Body of pancreas (tissue), 4 donors: Measurements from ENCODE around the gene BLOC1S6. TPM values are rescaled to one million over a fixed set of nuclear protein-coding genes. Genes with fewer than 3 reads are reported as not detected.

Source experiments
- ATAC-seq: fragments of 150-250 bp; one replicate; pipeline ENCODE4 v1.9.1; 2016
- DNase-seq, 4 donors: peaks; one replicate each; pipeline ENCODE4 v3.0.0-alpha.2; 2019
- H3K27ac ChIP-seq, 4 donors: fragments of 200-600 bp; sonication (generic); 1 replicate in 3 of 4; 2 replicates in 1 of 4; pipeline versions ENCODE4 v1.5.1 to v1.6.1; 2016 to 2019; ENCODE audit warnings: mild to moderate bottlenecking in 1 of 4, mixed read lengths in 1 of 4, moderate library complexity in 1 of 4
- H3K27me3 ChIP-seq, 2 donors: fragments of 200-600 bp; sonication (generic); one replicate each; pipeline ENCODE4 v1.6.0; 2016; ENCODE audit warnings: mild to moderate bottlenecking in 1 of 2
- H3K36me3 ChIP-seq, 2 donors: fragments of 200-600 bp; sonication (generic); replicated peaks in 1 of 2; 2 replicates each; pipeline ENCODE4 v1.5.1; 2016; ENCODE audit warnings: low read depth in 2 of 2; ENCODE audit not compliant: insufficient read depth in 1 of 2
- H3K4me1 ChIP-seq: fragments of 200-600 bp; sonication (generic); one replicate; pipeline ENCODE4 v1.6.0; 2016
- H3K4me3 ChIP-seq, 2 donors: fragments of 200-600 bp; sonication (generic); 1 replicate in 1 of 2; 2 replicates in 1 of 2; pipeline ENCODE4 v1.5.1; 2016 to 2019
- H3K9me3 ChIP-seq, 3 donors: fragments of 200-600 bp; sonication (generic); 1 replicate in 2 of 3; 2 replicates in 1 of 3; pipeline ENCODE4 v1.5.1; 2016
- POLR2A ChIP-seq, 3 donors: fragments of 450-650 bp; IDR thresholded peaks; one replicate each; pipeline ENCODE4 v1.6.1; 2016; ENCODE audit warnings: antibody characterized with exemption in 3 of 3, mild to moderate bottlenecking in 2 of 3
- WGBS, 2 donors: methylation state at CpG; one replicate each; pipeline ENCODE4 v1.1.5; 2017; 5-methylcytosine and 5-hydroxymethylcytosine counted together
- intact Hi-C: fragments of 100-400 bp; cut with DNase I; formaldehyde crosslinking; loops from one replicate; pipeline ENCODE4 v1.15.1; 2023
- small RNA-seq: library from RNA; depleted of rRNA; stranded (forward); fragments of <200 nt; gene quantifications from one replicate; pipeline ENCODE3, GENCODE V24; 2016
- total RNA-seq, 2 donors: library from RNA; depleted of rRNA; stranded (reverse); fragments of >200 nt; gene quantifications; one replicate each; pipeline ENCODE4 v1.1.0, GENCODE V29; 2016
- TF ChIP-seq, protein P1 (sequence below), 7 experiments: fragments of 450-650 bp in 4 of 7; fragments of 200-600 bp in 3 of 7; sonication (generic) in 3 of 7; IDR thresholded peaks; one replicate each; pipeline ENCODE4 v1.5.1; 2016 to 2019; ENCODE audit warnings: antibody characterized with exemption in 7 of 7

Gene BLOC1S6
- total RNA-seq, 2 donors from 2014 or later = 18.5 to 34.0 TPM

DNA sequence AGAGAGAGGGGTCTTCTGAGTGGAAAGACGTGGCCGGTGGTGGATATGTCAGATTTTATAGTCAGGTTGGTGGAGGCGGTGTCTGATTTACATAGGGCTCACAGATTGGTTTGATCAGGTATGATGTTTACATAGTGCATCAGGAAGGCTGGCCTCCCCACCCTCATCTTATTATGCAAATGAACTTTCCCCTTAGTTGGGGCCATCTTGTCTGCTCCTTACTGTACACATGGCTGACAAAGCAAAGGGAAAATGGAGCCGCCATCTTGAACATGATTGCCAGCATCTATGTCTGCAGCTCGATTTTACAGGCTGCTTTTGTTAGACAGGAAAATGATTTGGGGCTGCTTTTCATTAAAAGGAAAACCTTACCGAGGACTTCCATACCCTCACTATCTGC, 67.6 kb downstream of the BLOC1S6 start:
- Histone ChIP-seq H3K27ac (no peak overlapping the region), H3K9me3 (no peaks in the 10 kb centered on the region), H3K4me1 (peaks cover 8% of the 10 kb centered on the region), H3K4me3 (no peak overlapping the region), H3K36me3 (no peaks in the 10 kb centered on the region), H3K27me3 (no peaks in the 10 kb centered on the region)
- DNase-seq (no peak), ATAC-seq (no peak)
- TF ChIP-seq POLR2A (IDR thresholded peaks at IDR 0.05) = no peak
- TF ChIP-seq, protein P1, sequence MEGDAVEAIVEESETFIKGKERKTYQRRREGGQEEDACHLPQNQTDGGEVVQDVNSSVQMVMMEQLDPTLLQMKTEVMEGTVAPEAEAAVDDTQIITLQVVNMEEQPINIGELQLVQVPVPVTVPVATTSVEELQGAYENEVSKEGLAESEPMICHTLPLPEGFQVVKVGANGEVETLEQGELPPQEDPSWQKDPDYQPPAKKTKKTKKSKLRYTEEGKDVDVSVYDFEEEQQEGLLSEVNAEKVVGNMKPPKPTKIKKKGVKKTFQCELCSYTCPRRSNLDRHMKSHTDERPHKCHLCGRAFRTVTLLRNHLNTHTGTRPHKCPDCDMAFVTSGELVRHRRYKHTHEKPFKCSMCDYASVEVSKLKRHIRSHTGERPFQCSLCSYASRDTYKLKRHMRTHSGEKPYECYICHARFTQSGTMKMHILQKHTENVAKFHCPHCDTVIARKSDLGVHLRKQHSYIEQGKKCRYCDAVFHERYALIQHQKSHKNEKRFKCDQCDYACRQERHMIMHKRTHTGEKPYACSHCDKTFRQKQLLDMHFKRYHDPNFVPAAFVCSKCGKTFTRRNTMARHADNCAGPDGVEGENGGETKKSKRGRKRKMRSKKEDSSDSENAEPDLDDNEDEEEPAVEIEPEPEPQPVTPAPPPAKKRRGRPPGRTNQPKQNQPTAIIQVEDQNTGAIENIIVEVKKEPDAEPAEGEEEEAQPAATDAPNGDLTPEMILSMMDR (IDR thresholded peaks at IDR 0.05) = no peak
- 74 to 77% methylated on average over 6 of the region's 6 CpGs for WGBS, 2 donors
- intact Hi-C loops = no loop called here

DNA sequence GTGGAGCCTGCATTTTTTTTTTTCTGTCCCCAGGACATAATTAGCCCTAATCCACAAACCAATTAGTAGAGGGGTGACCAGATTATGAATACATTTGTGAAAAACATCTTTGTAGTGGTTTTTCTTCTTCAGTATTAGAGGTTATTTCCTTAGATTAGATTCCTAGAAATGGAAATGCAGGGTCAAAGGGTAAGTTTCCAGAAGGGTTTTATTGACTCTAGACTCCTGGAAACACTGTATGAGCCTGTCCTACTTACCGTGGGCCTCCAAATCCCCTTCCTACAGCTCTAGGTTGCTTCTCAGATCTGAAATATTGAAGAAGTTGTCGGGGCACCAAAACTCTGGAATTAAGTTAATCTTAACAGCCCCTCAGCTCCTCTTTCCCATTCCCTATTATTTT, 70.1 kb downstream of the BLOC1S6 start:
- no peaks in the 10 kb centered on the region for H3K27me3 ChIP-seq
- no peaks in the 10 kb centered on the region for H3K9me3 ChIP-seq
- no peak overlapping the region for H3K27ac ChIP-seq
- DNase-seq (no peak), ATAC-seq (no peak)
- intact Hi-C loops = no loop called here
- H3K4me1 ChIP-seq = peaks cover 8% of the 10 kb centered on the region
- TF ChIP-seq, protein P1 (IDR thresholded peaks at IDR 0.05) = no peak
- no peak for TF ChIP-seq POLR2A (IDR thresholded peaks at IDR 0.05)
- peaks cover 0 to 4% of the 10 kb centered on the region in 2 donors for H3K36me3 ChIP-seq
- H3K4me3 ChIP-seq = no peak overlapping the region
- 68 to 72% methylated on average over 2 of the region's 2 CpGs for WGBS, 2 donors

DNA sequence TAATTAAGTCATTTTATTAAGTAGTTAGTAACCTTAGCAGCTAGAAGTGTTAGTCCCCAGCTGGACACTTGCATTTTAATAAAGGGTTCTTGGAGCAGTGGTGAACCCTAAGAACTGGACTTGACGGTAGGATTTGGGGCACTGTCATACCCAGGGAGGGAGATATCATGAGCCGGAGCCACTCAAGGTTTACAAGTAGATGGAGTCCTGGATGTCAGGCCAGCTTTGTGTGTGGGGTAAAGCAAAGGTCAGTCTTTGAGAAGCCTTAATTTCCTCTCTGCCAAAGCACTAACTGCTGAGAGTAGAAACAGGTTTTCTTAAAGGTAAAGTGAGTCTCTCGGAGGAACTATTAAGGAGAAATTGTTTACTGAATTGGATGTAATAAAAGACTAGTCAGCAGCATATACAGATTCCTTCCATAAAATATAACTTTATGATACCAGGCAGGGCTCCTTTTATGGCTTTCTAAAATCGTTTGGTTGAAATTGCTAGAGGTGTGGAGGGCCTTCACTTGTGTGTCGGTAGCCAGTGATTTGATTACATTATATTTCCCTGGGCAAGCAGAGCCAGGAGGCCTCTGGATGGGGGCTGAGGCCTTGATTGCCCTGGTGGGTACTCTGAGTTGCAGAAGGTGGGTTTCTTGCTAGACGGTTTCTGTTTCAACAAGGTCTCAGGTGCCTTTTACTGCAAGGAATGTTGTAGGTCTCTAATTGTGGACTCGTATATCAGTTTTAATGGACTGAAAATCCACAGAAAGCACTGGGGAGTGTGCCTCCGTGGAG, 70.8 kb downstream of the BLOC1S6 start:
- no peak for ATAC-seq
- 83 to 93% methylated on average over 8 of the region's 8 CpGs for whole genome bisulfite sequencing, 2 donors

More for the DNA sequence above, 70.8 kb downstream of the BLOC1S6 start:
- Histone ChIP-seq H3K27ac (no peak overlapping the region), H3K9me3 (no peaks in the 10 kb centered on the region), H3K27me3 (no peaks in the 10 kb centered on the region), H3K4me3 (no peak overlapping the region), H3K36me3 (peaks cover 0 to 7% of the 10 kb centered on the region in 2 donors), H3K4me1 (peaks cover 8% of the 10 kb centered on the region)
- no peak for DNase-seq
- intact Hi-C loops = no loop called here
- no peak for TF ChIP-seq POLR2A (IDR thresholded peaks at IDR 0.05)
- TF ChIP-seq, protein P1 (IDR thresholded peaks at IDR 0.05) = no peak

Small RNAs within 50 kb of the gene (small RNA-seq; reads per million reads assigned to genes)
- gene DPPA5P2 (not detected), gene RF00019 (not detected)

Other genes with a start within 250 kb of the BLOC1S6 start
- gene GATM, start 208.8 kb upstream of the BLOC1S6 start, total RNA-seq = 1,000 to 10,000 TPM; 1,064 to 1,447 TPM
- 1 to 10 TPM; 2.0 to 2.6 TPM for gene SLC30A4, start 64.6 kb upstream of the BLOC1S6 start, total RNA-seq
- gene SQOR, start 47.6 kb downstream of the BLOC1S6 start, total RNA-seq = 10 to 100 TPM; 15.8 to 41.8 TPM